ENCODE data around the gene CDK7.
"Not testable (repeated sequence)": the region's sequence is repeated elsewhere in the genome, so short reads cannot be mapped to it uniquely, and the experiment has no call there.

CDK7 gene

DNA sequence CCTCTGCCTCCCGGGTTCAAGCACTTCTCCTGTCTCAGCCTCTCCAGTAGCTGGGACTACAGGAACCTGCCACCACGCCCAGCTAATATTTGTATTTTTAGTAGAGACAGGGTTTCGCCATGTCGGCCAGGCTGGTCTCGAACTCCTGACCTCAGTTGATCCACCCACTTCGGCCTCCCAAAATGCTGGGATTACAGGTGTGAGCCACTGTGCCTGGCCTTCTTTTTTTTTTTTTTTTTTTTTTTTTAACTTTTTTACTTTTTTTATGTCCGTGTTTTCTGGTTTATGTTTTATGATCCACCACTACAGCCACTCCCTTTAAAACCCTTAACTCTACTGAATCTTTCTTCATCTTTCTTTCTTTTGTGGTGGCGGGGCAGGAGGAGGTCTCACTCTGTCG, 2.0 kb downstream of the CDK7 start:
- H3K4me3 ChIP-seq (ENCODE audit: low read depth, low read length), result not testable (repeated sequence)

GRCh38 chr5:69237877-69238276, 3.2 kb downstream of the CDK7 start:
- no peak overlapping the region for H3K4me3 ChIP-seq (ENCODE audit: low read depth, low read length)

DNA sequence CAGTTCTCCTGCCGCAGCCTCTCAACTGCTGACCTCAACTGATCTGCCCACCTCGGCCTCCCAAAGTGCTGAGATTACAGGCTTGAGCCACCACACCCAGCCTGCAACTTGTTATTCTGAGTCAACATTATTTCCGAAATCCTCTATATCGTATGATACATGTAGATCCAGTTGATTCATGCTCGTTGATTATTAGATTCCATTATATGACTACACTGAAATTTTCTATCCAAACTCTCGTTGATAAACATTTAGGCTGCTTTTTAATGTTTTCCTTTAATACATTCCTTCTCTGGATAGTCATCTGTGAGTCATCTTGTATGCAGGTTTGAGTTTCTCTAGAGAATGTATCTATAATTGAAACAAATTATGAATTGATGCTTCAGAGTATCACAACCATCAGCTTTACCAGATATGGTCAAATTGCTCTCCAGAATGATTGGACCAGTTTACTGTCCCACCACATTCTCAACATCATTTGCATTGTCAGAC, 4.1 kb downstream of the CDK7 start:
- no peak overlapping the region for H3K4me3 ChIP-seq (ENCODE audit: low read depth, low read length)

GRCh38 chr5:69242215-69242927, 7.7 kb downstream of the CDK7 start:
- no peak overlapping the region for H3K4me3 ChIP-seq (ENCODE audit: low read depth, low read length)

DNA sequence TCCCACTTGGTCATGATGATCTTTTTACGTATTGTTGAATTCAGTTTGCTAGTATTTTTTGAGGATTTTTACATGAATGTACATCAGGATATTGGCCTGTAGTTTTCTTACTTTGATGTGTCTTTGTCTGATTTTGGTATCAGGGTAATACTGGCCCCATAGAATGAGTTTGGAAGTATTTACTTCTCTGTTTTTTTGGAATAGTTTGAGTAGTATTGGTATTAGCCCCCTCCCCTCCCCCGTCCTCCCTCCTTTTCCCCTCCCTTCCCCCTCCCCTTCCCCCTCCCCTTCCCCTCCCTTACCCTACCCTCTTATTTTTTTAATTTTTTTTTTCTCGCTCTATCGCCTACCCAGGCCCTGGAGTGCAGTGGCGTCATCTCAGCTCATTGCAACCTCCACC, 10.3 kb downstream of the CDK7 start:
- no peak overlapping the region for H3K4me3 ChIP-seq (ENCODE audit: low read depth, low read length)

- no peak overlapping the region for H3K4me3 ChIP-seq (ENCODE audit: low read depth, low read length)
These were observed 13.3 kb downstream of the CDK7 start for GRCh38 chr5:69248019-69248418.

DNA sequence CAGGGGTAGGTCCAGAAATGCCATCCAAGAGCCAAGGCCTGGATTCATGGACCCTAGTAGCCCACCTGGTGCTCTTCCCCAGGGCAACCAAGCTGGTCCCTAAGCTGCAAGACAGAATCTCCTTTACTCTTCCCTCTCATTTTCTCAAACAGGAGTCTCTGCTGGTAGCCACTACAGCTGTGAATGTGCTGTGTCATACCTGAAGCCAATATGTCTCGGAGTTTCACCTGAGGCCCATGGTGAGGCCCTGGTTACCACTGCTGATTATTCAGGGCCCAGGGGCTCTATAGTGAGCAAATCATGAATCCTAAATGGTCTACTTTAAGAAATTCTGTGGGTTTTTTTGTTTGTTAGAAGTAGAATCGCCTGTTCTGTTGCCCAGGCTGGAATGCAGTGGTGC, 15.9 kb downstream of the CDK7 start:
- no peak overlapping the region for H3K4me3 ChIP-seq (ENCODE audit: low read depth, low read length)

DNA sequence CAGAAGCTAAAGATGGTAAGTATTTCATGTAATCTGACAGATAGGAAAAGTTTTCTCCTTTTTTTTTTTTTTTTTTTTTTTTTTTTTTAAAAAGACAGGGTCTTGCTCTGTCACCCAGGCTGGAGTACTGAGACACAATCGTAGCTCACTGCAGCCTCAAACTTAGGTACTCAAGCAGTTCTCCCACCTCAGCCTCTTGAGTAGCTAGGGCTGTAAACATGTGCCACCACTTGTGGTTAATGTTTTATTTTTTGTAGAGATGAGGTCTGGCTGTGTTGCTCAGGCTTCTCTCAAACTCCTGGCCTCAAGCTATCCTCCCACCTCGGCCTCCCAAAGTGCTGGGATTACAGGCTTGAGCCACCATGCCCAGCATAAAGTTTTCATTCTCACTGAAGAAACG, 17.8 kb downstream of the CDK7 start:
- no peak overlapping the region for H3K4me3 ChIP-seq (ENCODE audit: low read depth, low read length)

- H3K4me3 ChIP-seq (ENCODE audit: low read depth, low read length), result not testable (repeated sequence)
These were observed 21.3 kb downstream of the CDK7 start for GRCh38 chr5:69255940-69256339.

- H3K4me3 ChIP-seq (ENCODE audit: low read depth, low read length), result no peak overlapping the region
These were observed 22.9 kb downstream of the CDK7 start for GRCh38 chr5:69257577-69257976.

DNA sequence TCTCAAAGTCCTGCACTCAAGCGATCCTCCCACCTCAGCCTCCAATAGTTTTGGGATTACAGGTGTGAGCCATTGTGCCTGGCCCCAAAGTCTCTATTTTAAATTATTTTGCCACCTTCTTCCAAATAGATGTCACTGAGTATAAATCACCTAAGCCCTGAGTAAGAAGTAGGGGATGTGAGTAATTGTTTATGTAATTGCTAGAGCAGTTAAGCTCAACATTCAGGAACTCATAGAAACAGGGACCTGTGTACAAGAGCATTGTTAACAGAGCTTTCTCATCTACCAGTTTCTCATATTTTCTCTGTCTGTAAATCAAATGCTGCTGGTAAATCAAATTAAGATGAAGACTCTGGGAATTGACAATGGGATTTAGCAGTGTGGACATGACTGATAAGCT, 26.3 kb downstream of the CDK7 start:
- H3K4me3 ChIP-seq (ENCODE audit: low read depth, low read length), result no peak overlapping the region

DNA sequence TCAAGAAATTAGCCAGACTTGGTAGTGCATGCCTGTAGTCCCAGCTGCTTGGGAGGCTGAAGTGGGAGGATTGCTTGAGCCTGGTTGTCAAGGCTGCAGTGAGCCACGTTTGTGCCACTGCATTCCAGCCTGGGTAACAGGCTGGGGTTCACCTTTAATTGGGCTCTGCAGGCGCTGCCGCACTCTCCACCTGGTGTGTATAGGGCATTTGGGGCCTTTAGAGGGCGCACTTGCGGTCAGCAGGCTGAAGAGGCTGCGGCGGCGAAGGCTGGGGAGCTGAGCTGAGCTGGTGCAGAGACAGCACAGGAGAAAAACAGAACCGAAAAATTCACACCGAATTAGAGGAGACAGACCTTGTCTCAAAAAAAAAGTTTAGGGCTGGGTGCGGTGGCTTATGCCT, 31.2 kb downstream of the CDK7 start:
- no peak overlapping the region for H3K4me3 ChIP-seq (ENCODE audit: low read depth, low read length)

- no peak overlapping the region for H3K4me3 ChIP-seq (ENCODE audit: low read depth, low read length)
These were observed 34.2 kb downstream of the CDK7 start for GRCh38 chr5:69268899-69269298.

GRCh38 chr5:69270840-69271239, 36.2 kb downstream of the CDK7 start:
- H3K4me3 ChIP-seq (ENCODE audit: low read depth, low read length), result no peak overlapping the region

- H3K4me3 ChIP-seq (ENCODE audit: low read depth, low read length), result no peak overlapping the region
These were observed 36.7 kb downstream of the CDK7 start for GRCh38 chr5:69271376-69271775.

DNA sequence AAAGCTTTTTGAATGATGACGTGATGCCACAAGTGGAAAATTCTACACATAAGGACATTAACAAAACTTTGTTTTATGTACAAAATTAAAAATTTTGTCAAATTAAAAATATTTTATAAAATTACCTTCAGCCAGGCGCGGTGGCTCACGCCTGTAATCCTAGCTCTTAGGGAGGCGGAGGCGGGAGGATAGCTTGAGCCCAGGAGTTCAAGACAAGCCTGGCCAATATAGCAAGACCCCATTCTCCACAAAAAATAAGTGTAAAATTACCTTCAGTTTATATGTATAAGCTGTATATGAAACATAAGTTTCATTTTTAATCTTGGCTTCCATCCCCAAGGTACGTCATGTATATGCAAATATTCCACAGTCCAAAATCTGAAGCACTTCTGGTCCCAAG, 40.9 kb downstream of the CDK7 start:
- H3K4me3 ChIP-seq (ENCODE audit: low read depth, low read length), result no peak overlapping the region

GRCh38 chr5:69276422-69277174, 41.9 kb downstream of the CDK7 start:
- H3K4me3 ChIP-seq (ENCODE audit: low read depth, low read length), result no peak overlapping the region

GRCh38 chr5:69279517-69279916, 44.8 kb downstream of the CDK7 start:
- H3K4me3 ChIP-seq (ENCODE audit: low read depth, low read length), result no peak overlapping the region

GRCh38 chr5:69281114-69281513, 46.4 kb downstream of the CDK7 start:
- no peak overlapping the region for H3K4me3 ChIP-seq (ENCODE audit: low read depth, low read length)

GRCh38 chr5:69284203-69284602, 49.5 kb downstream of the CDK7 start:
- H3K4me3 ChIP-seq (ENCODE audit: low read depth, low read length), result no peak overlapping the region

- H3K4me3 ChIP-seq (ENCODE audit: low read depth, low read length), result no peak overlapping the region
These were observed 50.9 kb downstream of the CDK7 start for GRCh38 chr5:69285448-69286116.

GRCh38 chr5:69288069-69288468, 53.4 kb downstream of the CDK7 start:
- no peak overlapping the region for H3K4me3 ChIP-seq (ENCODE audit: low read depth, low read length)

Measured in iPS-11a (cell line).